ENCODE measurements around the gene VKORC1.

VKORC1 gene

DNA sequence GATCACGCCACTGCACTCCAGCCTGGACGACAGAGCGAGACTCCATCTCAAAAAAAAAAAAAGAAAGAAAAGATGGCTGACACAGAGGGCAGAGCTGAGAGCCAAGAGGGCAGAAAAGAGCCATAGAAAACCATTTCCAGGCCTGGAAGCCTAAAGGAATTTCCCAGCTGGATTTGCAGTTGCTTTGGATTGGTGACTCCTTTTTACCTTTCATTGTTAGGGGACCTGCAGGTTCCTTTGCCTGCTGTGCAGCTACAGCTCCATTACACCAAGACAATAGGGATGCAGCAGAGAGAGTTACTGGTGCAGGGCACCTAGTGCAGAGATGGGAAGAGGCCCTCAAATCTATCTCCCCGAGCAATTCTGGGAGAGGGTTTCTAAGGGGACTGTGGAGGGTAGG lies 39.0 kb downstream of the VKORC1 start:
- peaks cover 0 to 27% (median 8%) of the 10 kb centered on the region in 10 experiments; a peak in 13 of 20 replicates for H3K4me1 ChIP-seq
- H3K36me3 ChIP-seq = peaks cover 12 to 43% (median 32%) of the 10 kb centered on the region in 11 experiments
- no peak overlapping the region for H3K9ac ChIP-seq
- H3K9me3 ChIP-seq (replicated peaks in 1 of 11) = no peaks in the 10 kb centered on the region
- H3K27ac ChIP-seq = no peak overlapping the region
- no peak overlapping the region for H3K4me3 ChIP-seq
- no peaks in the 10 kb centered on the region for H3K27me3 ChIP-seq
- no peak overlapping the region for H3K4me2 ChIP-seq
- peaks cover 0 to 8% (median under 1%) of the 10 kb centered on the region in 11 experiments; a peak in 6 of 22 replicates for H4K20me1 ChIP-seq
- TF ChIP-seq Cebpa-rat (IDR thresholded peaks at IDR 0.05) = no peak

DNA sequence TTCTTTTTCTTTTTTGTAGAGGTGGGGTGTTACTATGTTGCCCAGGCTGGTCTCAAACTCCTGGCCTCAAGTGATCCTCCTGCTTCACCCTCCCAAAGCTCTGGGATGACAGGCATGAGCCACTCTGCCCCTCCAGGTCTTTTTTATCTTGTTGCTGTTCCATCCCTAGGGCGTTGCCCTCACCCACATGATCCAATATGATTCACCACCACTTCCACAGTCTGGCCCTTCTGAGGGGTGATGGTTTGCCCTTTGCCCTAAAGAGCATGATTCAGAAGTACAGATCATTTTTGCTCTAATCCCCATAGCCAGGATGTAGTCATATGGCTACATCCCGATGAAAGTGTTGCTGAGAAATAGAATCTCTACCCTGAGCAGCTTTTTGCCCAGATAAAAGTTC lies 42.5 kb downstream of the VKORC1 start:
- no peak for TF ChIP-seq Cebpa-rat (IDR thresholded peaks at IDR 0.05)
- peak overlapping the region in 4 of 11 experiments; percentile 42 to 61 (median 58); a peak in 8 of 22 replicates for H3K27ac ChIP-seq
- H3K4me3 ChIP-seq = no peak overlapping the region
- H3K9ac ChIP-seq = peak overlapping the region in 2 of 11 experiments; percentile 32 to 43; a peak in 2 of 22 replicates
- no peaks in the 10 kb centered on the region for H4K20me1 ChIP-seq
- peaks cover 0 to 10% (median 0%) of the 10 kb centered on the region in 11 experiments; a peak in 3 of 22 replicates for H3K36me3 ChIP-seq
- no peaks in the 10 kb centered on the region for H3K27me3 ChIP-seq
- no peaks in the 10 kb centered on the region for H3K9me3 ChIP-seq (replicated peaks in 1 of 11)
- H3K4me2 ChIP-seq = peak overlapping the region in 5 of 11 experiments; percentile 58 to 78 (median 66); a peak in 10 of 22 replicates
- H3K4me1 ChIP-seq = peaks cover 0 to 51% (median 12%) of the 10 kb centered on the region in 10 experiments; a peak in 13 of 20 replicates

DNA sequence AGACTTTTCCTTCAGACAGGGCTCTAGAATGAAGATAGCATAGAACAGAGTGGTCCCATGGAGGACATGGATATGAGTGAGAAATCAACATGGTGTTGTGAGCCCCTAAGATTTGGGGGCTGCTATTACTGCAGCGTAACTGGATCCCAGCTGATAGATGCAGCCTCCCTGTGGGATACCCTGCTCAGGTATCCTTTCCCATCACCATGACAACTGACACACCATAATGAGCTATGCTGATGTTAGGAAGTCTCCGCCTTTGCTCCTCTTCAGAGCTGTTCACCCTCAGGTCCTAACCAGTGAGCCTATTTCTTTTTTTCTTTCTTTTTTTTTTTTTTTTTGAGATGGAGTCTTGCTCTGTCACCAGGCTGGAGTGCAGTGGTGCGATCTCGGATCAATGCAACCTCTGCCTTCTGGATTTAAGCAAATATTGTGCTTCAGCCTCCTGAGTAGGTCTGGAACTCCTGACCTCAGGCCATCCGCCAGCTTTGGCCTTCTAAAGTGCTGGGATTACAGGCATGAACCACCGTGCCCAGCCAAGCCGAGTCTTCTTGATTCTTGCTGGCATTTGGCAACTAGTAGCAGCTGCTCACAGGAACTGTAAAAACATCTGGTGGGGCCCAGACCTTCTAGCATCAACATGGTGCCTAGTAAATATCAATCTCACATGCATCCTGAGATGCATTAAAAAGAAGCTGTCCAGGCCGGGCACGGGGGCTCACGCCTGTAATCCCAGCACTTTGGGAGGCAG lies 44.1 kb downstream of the VKORC1 start:
- Histone ChIP-seq H3K4me3 (no peak overlapping the region), H3K9me3 (replicated peaks in 1 of 11) (no peaks in the 10 kb centered on the region), H3K27ac (no peak overlapping the region), H3K36me3 (no peaks in the 10 kb centered on the region; a peak in 1 of 22 replicates), H4K20me1 (no peaks in the 10 kb centered on the region), H3K4me2 (no peak overlapping the region), H3K4me1 (peaks cover 0 to 51% (median 12%) of the 10 kb centered on the region in 10 experiments; a peak in 13 of 20 replicates), H3K9ac (no peak overlapping the region), H3K27me3 (no peaks in the 10 kb centered on the region)
- TF ChIP-seq Cebpa-rat (IDR thresholded peaks at IDR 0.05) = no peak

- H3K4me3 ChIP-seq = no peak overlapping the region
- H3K27me3 ChIP-seq = no peaks in the 10 kb centered on the region
- no peaks in the 10 kb centered on the region for H3K9me3 ChIP-seq (replicated peaks in 1 of 11)
- no peak overlapping the region for H3K9ac ChIP-seq
- H4K20me1 ChIP-seq = peaks cover 0 to 30% (median 0%) of the 10 kb centered on the region in 11 experiments; a peak in 8 of 22 replicates
- no peak for TF ChIP-seq Cebpa-rat (IDR thresholded peaks at IDR 0.05)
- H3K36me3 ChIP-seq = peaks cover 37 to 57% (median 46%) of the 10 kb centered on the region in 11 experiments
- H3K4me2 ChIP-seq = no peak overlapping the region
- H3K4me1 ChIP-seq = peaks cover 0 to 21% (median 3%) of the 10 kb centered on the region in 10 experiments; a peak in 10 of 20 replicates
- H3K27ac ChIP-seq = no peak overlapping the region
These were observed 50.6 kb downstream of the VKORC1 start for GRCh38 chr16:31043898-31044481.

DNA sequence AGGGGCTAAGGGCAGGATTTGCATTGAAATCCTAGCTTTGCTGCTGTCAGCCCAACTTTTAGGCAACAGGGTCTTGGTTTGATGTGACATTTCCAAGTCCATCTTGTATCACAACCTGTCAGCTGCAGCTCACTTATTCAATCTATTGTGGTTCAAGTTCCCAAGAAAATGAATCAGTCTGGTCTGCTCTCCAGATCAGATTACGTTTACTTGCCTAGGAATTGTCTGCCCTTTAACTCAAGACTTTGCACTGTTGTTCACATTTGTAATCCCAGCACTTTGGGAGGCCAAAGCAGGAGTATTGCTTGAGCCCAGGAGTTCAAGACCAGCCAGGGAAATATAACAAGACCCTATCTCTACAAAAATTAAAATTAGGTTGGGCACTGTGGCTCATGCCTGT lies 51.2 kb downstream of the VKORC1 start:
- H3K4me2 ChIP-seq = no peak overlapping the region
- peaks cover 43 to 63% (median 53%) of the 10 kb centered on the region in 11 experiments for H3K36me3 ChIP-seq
- peaks cover 0 to 36% (median 0%) of the 10 kb centered on the region in 11 experiments; a peak in 8 of 22 replicates for H4K20me1 ChIP-seq

GRCh38 chr16:31042866-31043265 lies 51.7 kb downstream of the VKORC1 start:
- no peak overlapping the region for H3K4me2 ChIP-seq
- H3K27ac ChIP-seq = no peak overlapping the region
- H3K4me3 ChIP-seq = no peak overlapping the region
- H3K27me3 ChIP-seq = no peaks in the 10 kb centered on the region
- H3K9ac ChIP-seq = no peak overlapping the region
- peaks cover 48 to 68% (median 57%) of the 10 kb centered on the region in 11 experiments for H3K36me3 ChIP-seq
- no peaks in the 10 kb centered on the region for H3K9me3 ChIP-seq (replicated peaks in 1 of 11)
- peaks cover 0 to 11% (median 0%) of the 10 kb centered on the region in 10 experiments; a peak in 4 of 20 replicates for H3K4me1 ChIP-seq
- H4K20me1 ChIP-seq = peaks cover 0 to 41% (median 0%) of the 10 kb centered on the region in 11 experiments; a peak in 9 of 22 replicates
- no peak for TF ChIP-seq Cebpa-rat (IDR thresholded peaks at IDR 0.05)

More for the DNA sequence above, 51.2 kb downstream of the VKORC1 start:
- H3K4me1 ChIP-seq = peaks cover 0 to 14% (median under 1%) of the 10 kb centered on the region in 10 experiments; a peak in 10 of 20 replicates
- H3K9me3 ChIP-seq (replicated peaks in 1 of 11) = no peaks in the 10 kb centered on the region
- H3K9ac ChIP-seq = no peak overlapping the region
- H3K4me3 ChIP-seq = no peak overlapping the region
- no peaks in the 10 kb centered on the region for H3K27me3 ChIP-seq
- no peak overlapping the region for H3K27ac ChIP-seq
- TF ChIP-seq Cebpa-rat (IDR thresholded peaks at IDR 0.05) = no peak
